Measurements from ENCODE around the gene ZNFX1. TPM values are rescaled to one million over a fixed set of nuclear protein-coding genes. Genes with fewer than 3 reads are reported as not detected.
A peak's percentile ranks its signal among the peaks of the same experiment; 100 is the strongest.

Gene ZNFX1
- total and polyA plus RNA-seq, 2 donors (not counting 1 experiment from before 2014, with no cell fraction given): 10.3 to 37.9 TPM

DNA sequence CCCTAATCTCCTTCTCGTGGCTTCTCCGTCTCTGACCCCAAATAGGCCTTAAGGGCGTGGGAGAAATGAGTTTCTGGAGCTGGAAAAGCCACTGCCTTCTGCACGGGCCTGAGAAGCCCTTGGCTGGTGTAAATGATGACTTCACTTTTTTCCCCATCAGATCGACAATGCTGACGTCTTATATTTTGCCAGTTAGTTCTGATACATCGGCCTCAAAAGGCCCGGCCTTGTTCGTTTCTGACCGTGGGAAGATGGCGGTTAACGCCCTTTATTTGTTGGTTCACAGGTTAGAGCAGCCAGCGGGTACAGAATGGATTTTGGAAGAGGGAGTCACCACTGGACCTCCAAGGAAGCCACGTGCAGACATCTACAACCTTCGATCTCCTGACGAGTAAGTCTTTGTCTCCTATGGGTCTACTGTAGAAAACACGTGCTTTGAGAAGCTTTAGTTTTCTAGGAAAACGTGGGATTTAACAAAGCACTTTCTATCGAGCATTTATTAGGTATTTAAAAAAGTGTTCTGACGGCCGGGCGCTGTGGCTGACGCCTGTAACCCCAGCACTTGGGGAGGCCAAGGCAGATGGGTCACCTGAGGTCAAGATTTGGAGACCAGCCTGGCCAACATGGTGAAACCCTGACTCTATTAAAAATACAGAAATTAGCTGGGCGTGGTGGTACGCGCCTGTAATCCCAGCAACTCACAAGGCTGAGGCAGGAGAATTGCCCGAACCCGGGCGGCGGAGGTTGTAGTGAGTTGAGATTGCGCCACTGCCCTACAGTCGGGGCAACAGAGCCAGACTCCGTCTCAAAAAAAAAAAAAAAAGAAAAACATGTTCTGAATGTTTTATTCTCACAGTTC is 1.2 kb upstream of the ZNFX1 start:
- peak overlapping the region; percentile 89 to 98 for H3K27ac ChIP-seq (ENCODE audit: low read length in 2 of 2)

More for the DNA sequence above, 1.2 kb upstream of the ZNFX1 start:
- Histone ChIP-seq H2AFZ (ENCODE audit: insufficient read depth, low read depth, low read length, poor library complexity, severe bottlenecking) (peak overlapping the region; percentile 75), H3K4me2 (replicated peaks; ENCODE audit: low read depth, low read length, poor library complexity, severe bottlenecking) (peak overlapping the region; percentile 74), H4K20me1 (ENCODE audit: control insufficient read depth, insufficient read depth, low read length, poor library complexity, severe bottlenecking) (peaks cover 62% of the 10 kb centered on the region), H3K4me1 (ENCODE audit: control insufficient read depth in 2 of 2, insufficient read depth in 2 of 2, low read length in 2 of 2) (peaks cover 58 to 72% of the 10 kb centered on the region in 2 donors), H3K79me2 (ENCODE audit: control insufficient read depth, insufficient read depth, low read length) (peaks cover 87% of the 10 kb centered on the region), H3K9me3 (ENCODE audit: control extremely low read depth in 1 of 3, control insufficient read depth in 2 of 3, insufficient read depth in 1 of 3, low read length in 2 of 3) (peaks cover 1 to 44% (median 37%) of the 10 kb centered on the region in 3 donors), H3K9ac (ENCODE audit: low read length) (peak overlapping the region; percentile 88), H3K4me3 (ENCODE audit: control extremely low read depth in 1 of 5, extremely low read depth in 1 of 5, insufficient read depth in 1 of 5, low read depth in 2 of 5, low read length in 4 of 5) (peak overlapping the region; percentile 78 to 100 (median 96)), H3K27me3 (replicated peaks in 1 of 4; ENCODE audit: control extremely low read depth in 1 of 4, control insufficient read depth in 3 of 4, insufficient read depth in 4 of 4, low read length in 3 of 4) (no peaks in the 10 kb centered on the region), H3K36me3 (replicated peaks in 1 of 2; ENCODE audit: control extremely low read depth in 1 of 2, control insufficient read depth in 1 of 2, extremely low read depth in 1 of 2, insufficient read depth in 2 of 2, low read length in 1 of 2) (peaks cover 3 to 59% of the 10 kb centered on the region in 2 experiments)
- peak overlapping the region; percentile 99 for H3K4me3 Mint-ChIP-seq
- no peak for TF ChIP-seq EZH2 (IDR thresholded peaks at IDR 0.05; ENCODE audit: borderline replicate concordance, insufficient read depth, low read depth, low read length, poor library complexity, severe bottlenecking)
- TF ChIP-seq, protein P1, sequence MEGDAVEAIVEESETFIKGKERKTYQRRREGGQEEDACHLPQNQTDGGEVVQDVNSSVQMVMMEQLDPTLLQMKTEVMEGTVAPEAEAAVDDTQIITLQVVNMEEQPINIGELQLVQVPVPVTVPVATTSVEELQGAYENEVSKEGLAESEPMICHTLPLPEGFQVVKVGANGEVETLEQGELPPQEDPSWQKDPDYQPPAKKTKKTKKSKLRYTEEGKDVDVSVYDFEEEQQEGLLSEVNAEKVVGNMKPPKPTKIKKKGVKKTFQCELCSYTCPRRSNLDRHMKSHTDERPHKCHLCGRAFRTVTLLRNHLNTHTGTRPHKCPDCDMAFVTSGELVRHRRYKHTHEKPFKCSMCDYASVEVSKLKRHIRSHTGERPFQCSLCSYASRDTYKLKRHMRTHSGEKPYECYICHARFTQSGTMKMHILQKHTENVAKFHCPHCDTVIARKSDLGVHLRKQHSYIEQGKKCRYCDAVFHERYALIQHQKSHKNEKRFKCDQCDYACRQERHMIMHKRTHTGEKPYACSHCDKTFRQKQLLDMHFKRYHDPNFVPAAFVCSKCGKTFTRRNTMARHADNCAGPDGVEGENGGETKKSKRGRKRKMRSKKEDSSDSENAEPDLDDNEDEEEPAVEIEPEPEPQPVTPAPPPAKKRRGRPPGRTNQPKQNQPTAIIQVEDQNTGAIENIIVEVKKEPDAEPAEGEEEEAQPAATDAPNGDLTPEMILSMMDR (IDR thresholded peaks at IDR 0.05): no peak
- H3K27me3 Mint-ChIP-seq: no peaks in the 10 kb centered on the region
- intact Hi-C loops (cut with micrococcal nuclease): loop anchor here (1.0 to 5.0 kb wide), 5 partner anchors 60 to 1922 kb away; partner anchors contain the start of genes ARFGEF2, CSE1L, DDX27 and STAU1
- peak overlapping the region; percentile 98 for H3K27ac Mint-ChIP-seq
- CTCF ChIA-PET: interaction anchor here (1.3 kb wide), 1 partner anchor 8 kb away, joined by 3 read pairs; no protein-coding TSS in a partner anchor
- WGBS (ENCODE audit: insufficient coverage): 6% methylated on average over 27 of the region's 33 CpGs
- POLR2A ChIA-PET: interaction anchor here (0.8 to 1.6 kb wide), 4 partner anchors 9 to 91 kb away, joined by 3 to 12 read pairs (median 6); partner anchors contain the start of gene STAU1
- ATAC-seq (ENCODE audit: low read depth): no peak
- peaks cover 70% of the 10 kb centered on the region for H3K4me1 Mint-ChIP-seq
- H3K9me3 Mint-ChIP-seq (ENCODE audit: insufficient read depth): peaks cover 21% of the 10 kb centered on the region
- DNase-seq: no peak

Measured in B cell (primary cell).